Endothelial cell of umbilical vein (primary cell): ENCODE data around the gene ACYP2. TPM values are rescaled to one million over a fixed set of nuclear protein-coding genes. Genes with fewer than 3 reads are reported as not detected.

Experiments used
- BruUV-seq: library from RNA; stranded (reverse); fragments of 400-500 nt; replicated peaks from 2 replicates; lab custom pipeline; 2021; lab: Mats Ljungman, UMichigan
- CTCF ChIA-PET: fragments of 300-600, 350-600 bp; sonication (Branson Sonifier 250); formaldehyde crosslinking; loops from one replicate; lab custom pipeline; 2021; ENCODE audit warnings: antibody characterized with exemption, inconsistent platforms; lab: Charles Lee
- POLR2A ChIA-PET: fragments of 300-600, 350-600 bp; sonication (Branson Sonifier 250); formaldehyde crosslinking; loops from one replicate; lab custom pipeline; 2021; ENCODE audit warnings: antibody characterized with exemption, inconsistent platforms; lab: Charles Lee
- DNase-seq: peaks from one replicate; pipeline ENCODE4 v3.0.0-alpha.2; 2011; ENCODE audit warnings: low read depth, low spot score
- FAIRE-seq: peaks from 2 replicates; lab custom pipeline; 2011; peaks lifted over from hg19 to GRCh38; lab: Jason Lieb, UNC
- H2AFZ ChIP-seq: 2 replicates; pipeline ENCODE4 v1.6.0; 2012; ENCODE audit warnings: low read depth, low read length, control low read depth, inconsistent platforms
- H3K27ac ChIP-seq: 2 replicates; pipeline ENCODE4 v1.5.1; 2011; ENCODE audit warnings: low read depth, mild to moderate bottlenecking, control low read depth, low read length, moderate library complexity; ENCODE audit not compliant: insufficient read depth
- H3K27me3 ChIP-seq, 2 experiments: 2 replicates each; pipeline versions ENCODE4 v1.6.0 to v1.6.1; 2011; ENCODE audit warnings: low read length in 2 of 2, mixed read lengths in 1 of 2; ENCODE audit not compliant: control insufficient read depth in 2 of 2, insufficient read depth in 2 of 2
- H3K36me3 ChIP-seq, 2 experiments: 2 replicates in 1 of 2; 3 replicates in 1 of 2; pipeline ENCODE4 v1.5.1; 2011; ENCODE audit warnings: low read length in 2 of 2, mild to moderate bottlenecking in 1 of 2, moderate library complexity in 1 of 2; ENCODE audit not compliant: control insufficient read depth in 2 of 2, insufficient read depth in 2 of 2; ENCODE audit errors: extremely low read depth in 1 of 2
- H3K4me1 ChIP-seq: 3 replicates; pipeline ENCODE4 v1.5.1; 2011; ENCODE audit warnings: mild to moderate bottlenecking, low read length; ENCODE audit not compliant: control insufficient read depth, insufficient read depth; ENCODE audit errors: extremely low read depth
- H3K4me2 ChIP-seq: 2 replicates; pipeline ENCODE4 v1.6.1; 2011; ENCODE audit warnings: low read length, control low read depth, mixed read lengths; ENCODE audit not compliant: insufficient read depth
- H3K4me3 ChIP-seq, 3 experiments: fragments of 200-600 bp in 1 of 3; sonication (generic), shearing (Covaris generic) in 1 of 3; replicated peaks in 1 of 3; 2 replicates each; pipeline ENCODE4 v1.5.1; 2011 to 2016; ENCODE audit warnings: control low read depth in 3 of 3, low read length in 3 of 3, mild to moderate bottlenecking in 2 of 3, inconsistent platforms in 1 of 3, low read depth in 1 of 3, moderate library complexity in 1 of 3; ENCODE audit not compliant: insufficient read depth in 1 of 3
- H3K79me2 ChIP-seq: 2 replicates; pipeline ENCODE4 v1.6.0; 2012; ENCODE audit warnings: low read length, inconsistent platforms; ENCODE audit not compliant: control insufficient read depth, insufficient read depth
- H3K9ac ChIP-seq: replicated peaks from 2 replicates; pipeline ENCODE3; 2011; ENCODE audit warnings: low read length, control low read depth; ENCODE audit not compliant: insufficient read depth; ENCODE audit errors: extremely low read depth
- H3K9me1 ChIP-seq: replicated peaks from 3 replicates; pipeline ENCODE4 v1.6.0; 2011; ENCODE audit warnings: mild to moderate bottlenecking, low read length; ENCODE audit not compliant: control insufficient read depth, insufficient read depth; ENCODE audit errors: extremely low read depth
- H3K9me3 ChIP-seq: replicated peaks from 2 replicates; pipeline ENCODE4 v1.5.1; 2012; ENCODE audit warnings: low read length, inconsistent platforms; ENCODE audit not compliant: control insufficient read depth, insufficient read depth
- H4K20me1 ChIP-seq: replicated peaks from 2 replicates; pipeline ENCODE3; 2011; ENCODE audit warnings: mild to moderate bottlenecking, low read length; ENCODE audit not compliant: control insufficient read depth, insufficient read depth; ENCODE audit errors: extremely low read depth
- EZH2 ChIP-seq: IDR thresholded peaks from 2 replicates; pipeline ENCODE4 v1.6.1; 2012; ENCODE audit warnings: borderline replicate concordance, low read depth, mild to moderate bottlenecking, moderate library complexity, low read length, inconsistent platforms; ENCODE audit not compliant: severe bottlenecking
- FOS ChIP-seq: IDR thresholded peaks from 2 replicates; pipeline ENCODE4 v1.6.1; 2011; ENCODE audit warnings: mild to moderate bottlenecking, low read length, moderate library complexity, borderline replicate concordance; ENCODE audit not compliant: insufficient read depth
- GATA2 ChIP-seq: IDR thresholded peaks from 2 replicates; pipeline ENCODE4 v1.7.0; 2011; ENCODE audit warnings: low read depth, mild to moderate bottlenecking, moderate library complexity, mixed read lengths, low read length; ENCODE audit not compliant: insufficient read length, insufficient read depth
- JUN ChIP-seq: IDR thresholded peaks from 2 replicates; pipeline ENCODE4 v1.6.1; 2011; ENCODE audit warnings: borderline replicate concordance, low read depth; ENCODE audit not compliant: insufficient read length, insufficient read depth
- MYC ChIP-seq: IDR thresholded peaks from one replicate; pipeline ENCODE4 v1.6.1; 2011; ENCODE audit warnings: mild to moderate bottlenecking, low read depth, low read length
- POLR2A ChIP-seq: IDR thresholded peaks from 2 replicates; pipeline ENCODE4 v1.6.1; 2012; ENCODE audit warnings: low read depth, mild to moderate bottlenecking, control low read depth, low read length
- POLR2AphosphoS5 ChIP-seq: IDR thresholded peaks from 2 replicates; pipeline ENCODE4 v1.6.1; 2012; ENCODE audit warnings: low read depth, mild to moderate bottlenecking, control low read depth, low read length, moderate library complexity; ENCODE audit not compliant: insufficient read depth
- dilution Hi-C: fragments of 300-500 bp; cut with MboI; formaldehyde crosslinking; loops from one replicate; pipeline ENCODE4 v1.15.0; 2019; ENCODE audit warnings: low sequenced_read_pairs; ENCODE audit not compliant: extremely low pct_ligation_motif_present
- intact Hi-C: fragments of 100-400 bp; cut with micrococcal nuclease; formaldehyde crosslinking; loops from one replicate; pipeline ENCODE4 v1.10.0; 2022
- polyA plus RNA-seq, 4 experiments: library from polyadenylated mRNA; depleted of rRNA in 3 of 4; stranded (reverse) in 3 of 4; unstranded in 1 of 4; fragments of >200 nt; gene quantifications; 2 replicates each; pipeline versions ENCODE4 v1.2.1 to v1.2.3, GENCODE V29; 2011 to 2012; ENCODE audit warnings: missing spikeins in 1 of 4
- total RNA-seq: library from RNA; stranded (reverse); gene quantifications from 2 replicates; pipeline ENCODE4 v1.2.3, GENCODE V29; 2021
- TF ChIP-seq, protein P1 (sequence below), 2 donors: IDR thresholded peaks; 1 replicate in 1 of 2; 2 replicates in 1 of 2; pipeline ENCODE4 v1.5.1; 2011; ENCODE audit warnings: low read length in 2 of 2, mild to moderate bottlenecking in 2 of 2, moderate library complexity in 2 of 2, control low read depth in 1 of 2, inconsistent platforms in 1 of 2, low read depth in 1 of 2; ENCODE audit not compliant: insufficient read depth in 1 of 2; ENCODE audit errors: extremely low read depth in 1 of 2
- TF ChIP-seq, protein P2 (sequence below): IDR thresholded peaks from 2 replicates; pipeline ENCODE4 v1.6.1; 2011; ENCODE audit not compliant: insufficient read depth, insufficient read length

Gene ACYP2
- total and polyA plus RNA-seq, 2 donors (not counting 3 experiments of a cell fraction or from before 2014, with no cell fraction given): 3.9 to 7.9 TPM

DNA sequence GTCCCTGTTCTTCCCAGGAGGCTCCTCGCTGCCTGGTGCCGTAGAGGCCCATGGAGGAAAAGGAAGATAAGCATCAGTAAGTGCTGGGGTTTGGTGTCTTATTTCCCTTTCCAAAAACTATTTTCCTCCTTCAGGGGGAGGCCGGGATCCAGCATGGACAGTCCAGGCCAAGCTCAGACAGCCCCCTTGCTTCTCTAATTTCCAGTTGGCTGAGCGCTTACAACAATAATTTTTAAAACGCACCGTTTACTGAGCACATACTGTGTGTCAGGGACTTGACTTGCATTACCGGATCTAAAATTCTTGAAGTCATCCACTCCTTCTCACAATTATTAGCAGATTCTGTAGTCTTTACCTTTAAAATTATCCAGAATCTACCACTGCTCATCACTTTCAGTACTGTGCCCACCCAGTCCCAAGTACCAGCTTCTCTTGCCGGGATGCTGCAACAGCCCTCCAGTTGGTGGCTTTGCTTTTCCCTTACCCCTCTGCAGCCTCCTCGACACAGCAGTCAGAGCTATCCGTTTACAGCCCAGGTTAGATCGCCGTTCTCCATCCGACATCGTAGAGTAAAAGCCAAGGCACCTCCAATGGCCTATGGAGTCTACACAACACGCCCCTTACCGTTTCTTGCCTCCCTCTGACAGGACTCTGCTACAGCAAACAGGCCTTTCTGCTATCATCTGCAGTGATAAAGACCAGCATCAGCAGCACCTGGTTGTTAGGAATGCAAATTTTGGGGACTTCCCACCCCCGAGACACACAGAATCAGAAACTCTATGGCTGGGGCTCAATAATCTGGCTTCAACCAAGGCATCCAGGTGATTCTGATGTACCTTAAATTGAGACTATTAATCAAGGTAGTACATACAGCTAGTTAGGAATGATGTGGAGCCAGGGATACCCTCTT is 215.8 kb downstream of the ACYP2 start:
- TF ChIP-seq GATA2: peak; percentile 50
- TF ChIP-seq, protein P1, sequence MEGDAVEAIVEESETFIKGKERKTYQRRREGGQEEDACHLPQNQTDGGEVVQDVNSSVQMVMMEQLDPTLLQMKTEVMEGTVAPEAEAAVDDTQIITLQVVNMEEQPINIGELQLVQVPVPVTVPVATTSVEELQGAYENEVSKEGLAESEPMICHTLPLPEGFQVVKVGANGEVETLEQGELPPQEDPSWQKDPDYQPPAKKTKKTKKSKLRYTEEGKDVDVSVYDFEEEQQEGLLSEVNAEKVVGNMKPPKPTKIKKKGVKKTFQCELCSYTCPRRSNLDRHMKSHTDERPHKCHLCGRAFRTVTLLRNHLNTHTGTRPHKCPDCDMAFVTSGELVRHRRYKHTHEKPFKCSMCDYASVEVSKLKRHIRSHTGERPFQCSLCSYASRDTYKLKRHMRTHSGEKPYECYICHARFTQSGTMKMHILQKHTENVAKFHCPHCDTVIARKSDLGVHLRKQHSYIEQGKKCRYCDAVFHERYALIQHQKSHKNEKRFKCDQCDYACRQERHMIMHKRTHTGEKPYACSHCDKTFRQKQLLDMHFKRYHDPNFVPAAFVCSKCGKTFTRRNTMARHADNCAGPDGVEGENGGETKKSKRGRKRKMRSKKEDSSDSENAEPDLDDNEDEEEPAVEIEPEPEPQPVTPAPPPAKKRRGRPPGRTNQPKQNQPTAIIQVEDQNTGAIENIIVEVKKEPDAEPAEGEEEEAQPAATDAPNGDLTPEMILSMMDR (IDR thresholded peaks at IDR 0.05; ENCODE audit: extremely low read depth in 1 of 2, insufficient read depth in 1 of 2, low read depth in 1 of 2, low read length in 2 of 2): no peak
- H3K79me2 ChIP-seq: no peaks in the 10 kb centered on the region
- H3K27ac ChIP-seq: peak overlapping the region; percentile 16
- no TSS peak for BruUV-seq
- peak overlapping the region in 2 of 3 experiments; percentile 44 to 54 for H3K4me3 ChIP-seq
- peak overlapping the region; percentile 16 for H3K9ac ChIP-seq
- H3K9me1 ChIP-seq: no peaks in the 10 kb centered on the region
- peak overlapping the region; percentile 62 for H3K4me2 ChIP-seq
- no peak for DNase-seq
- no peaks in the 10 kb centered on the region for H3K36me3 ChIP-seq
- H4K20me1 ChIP-seq: no peaks in the 10 kb centered on the region
- peaks cover 16% of the 10 kb centered on the region for H3K4me1 ChIP-seq
- dilution Hi-C loops (no loop called here), intact Hi-C loops (loop anchor here (1.0 to 5.0 kb wide), 2 partner anchors 86 to 125 kb away; partner anchors contain the start of gene SPTBN1)
- ChIA-PET POLR2A (no interaction called here), CTCF (interaction anchor here (1.0 to 1.8 kb wide), 2 partner anchors 125 to 172 kb away, joined by 3 to 6 read pairs; no protein-coding TSS in a partner anchor)
- H3K9me3 ChIP-seq: no peaks in the 10 kb centered on the region
- FAIRE-seq: no peak
- peak overlapping the region; percentile 83 for H2AFZ ChIP-seq
- no peaks in the 10 kb centered on the region for H3K27me3 ChIP-seq

DNA sequence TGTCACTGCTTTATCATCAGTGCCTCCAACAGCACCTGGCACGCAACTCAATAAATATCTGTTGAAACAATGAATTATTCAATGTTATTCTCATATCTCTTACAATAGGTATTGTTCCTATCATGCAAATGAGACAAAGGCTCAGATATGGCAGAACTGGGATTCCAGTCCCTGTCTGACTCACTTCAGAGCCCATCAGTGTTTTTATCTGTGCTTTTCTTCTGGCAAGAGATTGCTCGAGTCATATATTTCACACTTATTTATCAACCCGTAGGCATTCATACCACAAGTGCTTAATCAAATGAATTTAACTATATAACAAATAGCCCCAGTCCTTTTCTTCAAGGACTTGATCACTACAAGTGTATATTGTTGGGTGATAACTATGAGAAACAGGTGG is 217.0 kb downstream of the ACYP2 start:
- ChIA-PET CTCF (interaction anchor here (1.7 kb wide), 1 partner anchor 10 kb away, joined by 7 read pairs; no protein-coding TSS in a partner anchor), POLR2A (no interaction called here)
- Histone ChIP-seq H3K4me1 (peaks cover 16% of the 10 kb centered on the region), H3K9me3 (no peaks in the 10 kb centered on the region), H3K4me3 (no peak overlapping the region), H4K20me1 (no peaks in the 10 kb centered on the region), H3K9me1 (no peaks in the 10 kb centered on the region), H3K27me3 (peaks cover 0 to 3% of the 10 kb centered on the region in 2 experiments), H2AFZ (no peak overlapping the region), H3K27ac (no peak overlapping the region), H3K9ac (no peak overlapping the region), H3K4me2 (no peak overlapping the region), H3K79me2 (no peaks in the 10 kb centered on the region), H3K36me3 (no peaks in the 10 kb centered on the region)
- dilution Hi-C loops (no loop called here), intact Hi-C loops (loop anchor here (5.0 kb wide), 1 partner anchor 85 kb away; no protein-coding TSS in a partner anchor)
- DNase-seq: no peak
- FAIRE-seq: no peak
- TF ChIP-seq GATA2 (no peak), JUN (no peak), FOS (no peak), POLR2AphosphoS5 (no peak), EZH2 (no peak), MYC (no peak), POLR2A (no peak)
- TF ChIP-seq, protein P2, sequence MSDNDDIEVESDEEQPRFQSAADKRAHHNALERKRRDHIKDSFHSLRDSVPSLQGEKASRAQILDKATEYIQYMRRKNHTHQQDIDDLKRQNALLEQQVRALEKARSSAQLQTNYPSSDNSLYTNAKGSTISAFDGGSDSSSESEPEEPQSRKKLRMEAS: no peak
- TF ChIP-seq, protein P1 (IDR thresholded peaks at IDR 0.05; ENCODE audit: extremely low read depth in 1 of 2, insufficient read depth in 1 of 2, low read depth in 1 of 2, low read length in 2 of 2): no peak
- BruUV-seq: no TSS peak
